ENCODE data around the gene PATJ.
"Not testable (repeated sequence)": the region's sequence is repeated elsewhere in the genome, so short reads cannot be mapped to it uniquely, and the experiment has no call there.

PATJ gene

DNA sequence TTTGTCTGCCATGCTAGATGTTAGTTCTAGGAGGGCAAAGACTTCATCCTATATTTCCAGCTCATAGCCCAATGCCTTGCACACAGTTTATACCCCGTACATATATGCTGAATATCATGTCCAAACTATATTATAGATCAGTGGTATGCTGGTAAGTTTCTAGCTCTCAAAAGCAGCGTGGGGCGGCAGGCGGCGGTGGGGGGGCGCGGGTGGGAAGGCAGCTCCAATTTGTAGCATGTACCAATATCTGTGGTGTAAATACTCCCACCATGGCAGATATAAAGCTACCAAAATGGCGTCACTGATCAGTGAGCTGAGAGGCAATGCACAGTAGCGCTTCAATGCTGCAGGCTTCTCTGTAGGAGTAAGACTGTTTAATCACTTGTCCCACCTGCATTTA is 77.1 kb downstream of the PATJ start:
- DNase-seq: no peak

DNA sequence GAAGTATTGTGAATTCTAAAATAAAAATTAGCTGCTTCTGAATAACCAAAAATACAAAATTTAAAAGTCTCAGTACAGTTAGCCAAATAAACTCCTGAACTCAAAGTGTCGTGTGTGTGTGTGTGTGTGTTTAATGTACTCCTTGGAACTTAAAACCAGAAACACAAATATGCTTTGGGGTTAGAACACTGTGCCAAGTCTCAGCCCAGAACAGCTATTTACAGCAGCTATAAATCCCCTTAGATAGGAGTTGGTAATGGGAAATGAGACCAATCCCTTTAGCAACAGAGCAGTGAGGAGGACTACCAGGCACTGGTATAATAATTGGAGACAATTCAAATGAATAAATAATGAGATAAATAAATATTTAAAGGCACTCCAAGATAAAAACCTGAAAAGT is 83.1 kb downstream of the PATJ start:
- DNase-seq: no peak

DNA sequence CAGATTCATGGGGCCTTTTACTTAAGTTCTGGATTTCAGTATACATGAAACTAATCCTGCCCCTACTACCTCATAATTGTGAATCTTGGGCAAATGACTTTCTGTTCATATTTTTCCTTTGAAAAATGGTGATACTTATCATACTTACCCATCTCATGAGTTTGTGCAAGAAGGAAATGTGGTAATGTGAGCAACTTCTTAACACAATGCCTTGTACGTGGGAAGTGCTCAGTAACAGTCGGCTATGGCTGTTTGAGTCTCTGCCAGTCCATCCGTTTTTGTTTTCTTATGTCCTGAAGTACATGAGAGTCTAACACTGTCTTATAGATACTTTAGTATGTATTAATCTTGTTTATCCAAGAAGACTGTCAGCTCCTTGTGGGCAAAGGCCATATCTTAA is 86.5 kb downstream of the PATJ start:
- DNase-seq: no peak

DNA sequence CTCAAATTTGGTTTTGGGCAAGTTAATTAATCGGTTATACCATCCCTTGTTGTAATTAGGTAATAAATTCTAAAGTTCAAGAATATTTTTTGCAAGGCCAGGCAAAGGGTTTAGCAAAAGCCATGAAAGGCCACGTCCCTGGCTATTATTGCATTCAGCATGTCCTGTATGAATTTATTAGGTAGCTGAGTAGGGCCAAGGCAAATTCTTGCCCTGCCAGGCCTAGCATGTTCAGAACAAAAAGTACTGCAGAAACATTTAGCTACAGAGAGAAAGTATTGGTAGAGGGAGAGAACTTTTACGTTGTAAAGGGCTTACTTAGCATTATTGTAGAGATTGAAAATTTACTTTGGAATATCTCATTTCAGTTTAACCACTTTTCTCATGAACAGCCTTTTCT is 94.4 kb downstream of the PATJ start:
- DNase-seq: no peak

DNA sequence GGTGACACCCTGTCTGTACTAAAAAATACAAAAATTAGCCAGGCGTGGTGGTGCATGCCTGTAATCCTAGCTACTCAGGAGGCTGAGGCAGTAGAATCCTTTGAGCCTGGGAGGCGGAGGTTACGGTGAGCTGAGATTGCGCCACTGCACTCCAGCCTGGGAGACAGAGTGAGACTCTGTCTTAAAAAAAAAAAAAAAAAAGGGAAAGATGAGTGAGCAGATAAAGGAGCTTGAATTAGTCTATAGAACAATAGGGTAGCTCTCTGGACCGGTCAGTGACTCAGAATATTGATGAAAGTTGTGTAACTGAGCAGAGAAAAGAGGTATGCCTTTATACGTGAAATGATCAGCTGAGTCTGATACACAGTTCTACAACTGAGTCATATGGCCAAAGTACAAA is 95.3 kb downstream of the PATJ start:
- DNase-seq: not testable (repeated sequence)

DNA sequence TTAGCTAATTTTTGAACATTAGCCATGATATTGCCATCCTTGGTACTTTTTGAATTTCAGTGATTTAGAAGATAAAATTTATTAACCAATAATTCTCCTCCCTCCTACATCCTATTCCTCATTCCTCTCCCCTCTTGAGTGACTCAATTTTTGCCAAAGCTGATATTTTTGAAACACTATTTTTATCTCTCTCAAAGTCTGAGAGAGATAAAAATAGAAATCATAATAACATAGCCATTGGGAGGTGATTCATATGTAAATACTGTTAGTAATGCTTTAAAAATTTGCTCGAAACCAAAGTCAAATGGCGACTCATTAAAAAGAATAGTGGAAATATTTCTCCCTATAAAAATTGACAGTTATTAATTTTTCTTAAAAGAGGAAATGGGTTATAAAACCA is 97.4 kb downstream of the PATJ start:
- no peak for DNase-seq

DNA sequence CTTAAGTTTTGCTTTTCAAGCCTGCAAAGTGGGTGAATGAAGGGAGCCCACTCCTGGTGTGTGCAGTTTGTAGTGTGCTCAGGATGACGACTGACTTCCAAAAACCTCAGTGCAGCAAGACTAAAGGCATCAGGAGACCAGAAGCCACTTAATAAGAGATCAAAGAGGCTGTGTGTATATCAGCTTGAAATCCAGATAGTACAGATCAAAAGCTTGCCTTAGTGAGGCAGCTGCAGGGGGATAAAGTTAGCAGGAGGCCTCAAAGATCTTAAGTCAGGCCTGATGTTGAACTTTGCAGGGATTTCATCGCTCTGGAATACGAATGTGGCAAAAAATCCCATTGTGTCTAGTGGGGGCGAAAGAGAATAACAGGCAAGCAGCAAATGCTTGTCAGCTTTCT is 99.8 kb downstream of the PATJ start:
- no peak for DNase-seq

DNA sequence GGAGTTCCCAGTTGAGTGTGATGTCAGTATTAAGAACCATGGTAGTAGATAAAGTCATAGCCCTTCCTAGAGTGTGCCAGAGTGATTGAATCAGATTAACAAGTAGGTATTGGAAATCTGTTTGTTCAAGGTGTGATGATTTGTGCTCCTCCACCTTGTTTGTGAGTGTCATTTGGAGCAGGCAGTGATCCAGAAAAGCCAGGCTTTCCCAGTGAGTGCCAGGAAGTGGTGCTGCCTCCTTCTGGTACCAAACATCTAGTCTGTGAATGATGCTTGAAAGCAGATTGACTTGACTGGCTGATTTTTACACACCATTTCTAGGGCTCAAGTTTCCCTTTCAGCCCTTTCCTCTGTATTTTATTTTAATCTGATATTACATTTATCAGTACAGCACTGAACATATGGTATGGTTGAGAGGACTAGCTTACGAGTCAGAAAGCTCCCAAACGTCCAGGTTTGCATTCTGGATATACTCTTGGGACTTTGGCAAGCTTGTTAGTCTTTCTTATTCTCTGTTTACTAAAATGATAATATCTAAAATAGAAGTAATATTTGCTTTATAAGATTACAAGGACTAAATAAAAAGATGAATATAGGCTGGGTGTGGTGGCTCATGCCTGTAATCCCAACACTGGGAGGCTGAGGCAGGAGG is 100.7 kb downstream of the PATJ start:
- no peak for DNase-seq

DNA sequence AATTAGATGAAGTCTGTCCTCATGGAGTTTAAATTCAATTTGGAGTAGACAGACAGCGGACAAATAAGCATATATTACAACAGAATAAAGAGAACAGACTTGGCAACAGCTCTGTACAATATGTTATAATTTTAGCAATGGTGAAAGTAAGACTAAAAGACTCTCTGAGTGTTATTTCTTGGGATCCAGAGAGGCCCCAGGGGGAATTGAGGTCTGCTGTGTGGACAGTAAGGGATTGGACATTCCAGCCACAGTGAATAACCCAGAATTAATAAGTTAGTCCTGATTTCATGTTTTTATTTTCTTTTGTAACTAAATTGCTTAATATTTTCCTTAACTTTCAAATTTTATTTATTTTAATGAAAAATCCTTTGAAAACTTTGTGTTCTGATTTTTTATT is 101.7 kb downstream of the PATJ start:
- no peak for DNase-seq

DNA sequence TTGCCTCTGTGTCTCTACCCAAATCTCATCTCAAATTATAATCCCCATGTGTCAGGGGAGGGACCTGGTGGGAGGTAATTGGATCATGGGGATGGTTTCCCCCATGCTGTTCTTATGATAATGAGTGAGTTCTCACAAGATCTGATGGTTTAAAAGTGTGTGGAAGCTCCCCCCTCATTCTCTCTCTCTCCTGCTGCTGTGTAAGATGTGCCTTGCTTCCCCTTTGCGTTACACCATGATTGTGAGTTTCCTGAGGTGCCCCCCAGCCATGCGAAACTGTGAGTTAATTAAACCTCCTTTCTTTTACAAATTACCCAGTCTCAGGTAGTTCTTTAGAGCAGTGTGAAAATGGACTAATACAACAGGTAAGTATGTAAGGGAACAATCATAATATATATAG is 102.4 kb downstream of the PATJ start:
- DNase-seq: not testable (repeated sequence)

DNA sequence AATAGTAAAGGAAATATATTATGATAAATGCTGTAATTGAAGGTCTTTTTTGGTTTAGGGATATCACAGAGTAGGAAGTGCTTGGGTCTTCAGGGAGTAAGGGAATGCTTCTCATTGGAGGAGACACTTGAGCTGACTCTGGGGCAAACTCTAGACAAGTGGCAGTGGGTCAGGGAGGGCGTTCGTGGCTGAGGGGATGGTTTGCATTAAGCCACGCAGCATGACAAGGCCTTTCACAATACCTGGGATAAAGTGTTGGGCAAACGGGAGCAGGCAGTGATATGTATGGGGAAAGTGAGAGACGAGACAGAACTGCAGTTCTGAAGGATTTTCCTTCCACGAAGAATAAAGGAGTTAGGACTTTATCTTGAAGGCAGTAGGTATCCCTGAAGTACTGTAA is 109.0 kb downstream of the PATJ start:
- DNase-seq: no peak

DNA sequence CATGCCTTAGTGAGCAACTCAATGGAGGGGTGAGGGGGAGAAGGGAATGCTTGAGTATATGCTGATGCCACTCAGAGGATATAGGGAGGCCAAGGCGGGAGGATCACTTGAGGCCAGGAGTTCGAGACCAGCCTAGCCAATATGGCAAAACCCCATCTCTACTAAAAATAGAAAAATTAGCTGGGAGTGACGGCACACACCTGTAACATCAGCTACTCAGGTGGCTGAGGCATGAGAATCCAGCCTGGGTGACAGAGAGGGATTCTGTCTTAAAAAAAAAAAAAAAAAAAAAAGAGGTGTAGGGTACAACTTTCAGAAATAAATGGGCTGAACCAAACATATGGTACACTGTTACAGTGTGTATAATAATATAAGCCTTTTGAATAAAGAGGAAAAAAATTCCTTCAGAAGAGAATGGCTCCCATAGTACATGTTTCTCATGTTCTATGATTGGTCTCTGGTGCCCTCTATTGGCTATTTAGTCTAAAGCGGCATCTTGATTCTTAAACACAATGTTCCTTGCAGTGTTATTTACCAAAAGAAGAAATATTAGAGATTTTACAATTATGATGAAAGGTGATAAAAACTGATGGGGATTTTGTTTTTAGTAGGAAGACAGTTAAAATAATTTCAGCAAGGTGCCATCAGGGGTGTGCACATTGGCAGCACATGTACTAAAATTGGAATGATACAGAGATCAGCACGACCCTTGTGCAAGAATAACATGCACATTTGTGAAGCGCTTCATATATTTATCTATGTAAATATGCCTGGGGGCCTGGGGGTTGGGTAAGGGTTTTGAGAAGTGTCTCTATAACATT is 109.8 kb downstream of the PATJ start:
- peak; percentile 30 for DNase-seq

DNA sequence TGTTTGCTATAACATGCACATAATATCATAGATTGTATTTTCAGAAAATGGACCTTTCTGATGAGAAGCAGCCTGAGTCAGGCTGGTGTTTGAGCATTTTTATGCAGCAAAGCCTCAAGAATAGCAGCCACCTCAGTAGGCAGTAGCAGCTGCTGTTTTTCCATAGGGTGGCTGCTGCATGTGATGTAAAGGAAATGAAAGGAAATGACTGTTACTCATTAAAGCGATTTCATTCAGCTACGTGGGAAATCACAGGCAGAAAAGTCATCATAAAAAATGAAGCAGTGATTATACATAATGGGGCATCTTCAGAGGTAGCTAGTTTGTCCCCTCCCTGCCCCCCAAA is 110.4 kb downstream of the PATJ start:
- DNase-seq: no peak

DNA sequence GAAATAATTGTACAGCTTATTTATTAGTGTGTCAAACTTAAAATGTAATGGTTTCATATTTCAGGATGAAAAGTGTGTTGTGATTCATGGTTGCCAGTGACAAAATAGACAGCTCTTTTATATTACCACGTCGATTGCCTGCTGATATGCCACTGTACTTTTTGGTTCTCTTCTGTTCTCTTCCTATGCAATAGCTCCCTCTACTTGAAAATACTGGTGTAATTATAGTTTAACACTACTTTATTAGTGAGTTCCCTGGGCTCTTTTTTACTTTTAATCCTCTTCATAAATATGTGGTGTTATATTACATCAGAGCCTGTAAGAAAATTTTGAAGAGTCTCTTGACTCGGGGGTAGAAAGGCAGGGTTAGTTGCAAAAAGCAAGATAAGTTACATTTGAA is 111.3 kb downstream of the PATJ start:
- no peak for DNase-seq

DNA sequence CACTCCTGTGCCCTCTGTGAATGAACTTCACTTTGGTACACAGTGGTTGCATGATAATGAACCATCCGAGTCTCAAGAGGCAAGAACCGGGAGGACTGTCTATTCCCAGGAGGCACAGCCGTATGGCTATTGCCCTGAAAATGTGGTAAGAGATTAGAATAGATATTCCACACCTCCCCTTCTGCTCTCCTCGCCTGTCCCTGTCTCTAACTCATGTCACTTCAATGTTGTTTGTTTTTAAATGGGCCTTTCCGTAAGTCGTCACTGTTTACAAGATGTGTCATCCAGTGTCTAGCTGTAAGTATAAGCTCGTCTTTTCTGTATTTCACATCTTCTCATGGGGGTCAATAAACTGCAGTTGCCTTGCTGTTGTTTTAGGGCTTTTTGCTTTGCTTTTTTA is 122.2 kb downstream of the PATJ start:
- no peak for DNase-seq

DNA sequence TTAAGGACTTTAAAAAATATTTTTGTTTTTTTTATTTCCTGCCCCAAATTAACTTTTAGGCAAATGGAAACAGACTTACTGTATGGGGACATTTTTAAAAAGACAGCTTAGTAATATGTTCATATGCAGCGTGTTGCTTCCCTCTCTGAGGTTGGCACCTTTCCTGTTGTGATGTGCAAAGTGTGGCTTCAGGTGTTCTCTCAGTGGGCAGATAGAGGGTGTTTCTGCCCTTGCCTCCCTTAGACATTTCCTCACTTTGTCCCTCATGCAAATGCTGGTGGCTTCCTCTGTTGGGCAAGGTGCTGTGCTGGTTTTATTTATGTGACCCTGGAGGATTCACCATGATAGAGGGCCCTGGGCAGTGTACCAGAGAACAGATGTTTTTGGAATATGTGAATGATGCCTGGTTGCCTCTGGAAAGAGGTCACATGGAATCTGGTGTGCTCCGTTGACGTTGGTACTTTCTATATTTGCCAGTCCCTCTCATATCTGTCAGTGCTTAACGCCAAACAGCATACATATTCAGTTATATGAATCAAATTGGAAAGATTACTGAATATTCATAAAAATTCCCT is 123.5 kb downstream of the PATJ start:
- DNase-seq: no peak

DNA sequence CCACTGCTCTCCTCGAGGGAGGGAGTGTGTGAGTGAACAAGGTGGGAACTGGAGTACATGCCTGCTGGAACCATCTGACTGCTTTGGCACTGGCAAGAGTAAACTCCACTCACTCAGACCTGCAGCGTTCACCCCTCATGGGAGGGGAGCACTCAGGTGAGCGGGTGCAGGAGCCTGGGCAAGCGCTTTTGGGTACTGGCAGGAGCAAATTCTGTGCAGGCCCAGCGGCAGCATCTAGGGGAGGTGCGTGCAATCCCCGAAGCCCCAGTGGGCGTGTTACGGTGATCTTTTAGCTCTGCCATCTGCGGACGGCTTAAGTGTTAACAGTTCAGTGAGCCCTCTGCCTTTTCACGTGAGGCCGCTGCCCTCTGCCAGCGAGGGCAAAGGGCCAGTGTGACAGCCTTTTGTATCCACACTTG is 127.4 kb downstream of the PATJ start:
- no peak for DNase-seq

DNA sequence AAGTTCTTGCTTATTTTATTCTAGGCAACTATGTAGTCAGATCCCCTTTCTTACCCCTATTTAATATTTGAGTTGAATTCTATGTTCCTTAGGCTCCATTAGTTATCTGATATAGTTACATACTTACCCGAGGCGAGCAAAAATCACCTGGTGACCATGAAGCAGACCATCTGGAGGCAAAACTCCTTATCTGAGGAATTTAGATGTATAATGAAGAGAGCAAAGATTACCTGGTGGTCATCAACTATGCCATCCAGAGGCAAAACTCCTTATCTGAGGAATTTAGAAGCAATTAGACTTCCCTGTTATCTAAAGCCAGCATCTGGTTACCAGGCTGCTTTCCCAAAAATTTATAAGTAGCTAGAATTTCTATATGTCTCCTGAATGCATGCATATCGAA is 129.9 kb downstream of the PATJ start:
- no peak for DNase-seq

DNA sequence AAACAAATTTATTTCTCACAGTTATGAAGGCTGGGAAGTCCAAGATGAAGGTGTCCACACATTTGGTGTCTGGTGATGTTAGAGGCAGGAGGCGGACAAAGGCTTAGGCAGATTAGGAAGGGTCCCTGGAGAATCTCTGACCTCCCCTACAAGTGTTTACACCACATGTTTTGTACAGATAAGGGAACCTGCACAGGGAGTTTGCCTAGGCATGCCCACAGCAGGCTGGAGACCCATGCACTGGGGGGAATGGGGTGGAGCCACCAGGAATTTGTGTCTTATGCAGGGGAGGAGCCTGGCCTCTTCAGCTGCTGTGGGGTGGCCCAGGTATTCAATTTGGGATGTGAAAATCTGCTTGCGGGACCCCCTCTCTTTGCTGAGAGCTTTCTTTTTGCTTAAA is 131.3 kb downstream of the PATJ start:
- no peak for DNase-seq

DNA sequence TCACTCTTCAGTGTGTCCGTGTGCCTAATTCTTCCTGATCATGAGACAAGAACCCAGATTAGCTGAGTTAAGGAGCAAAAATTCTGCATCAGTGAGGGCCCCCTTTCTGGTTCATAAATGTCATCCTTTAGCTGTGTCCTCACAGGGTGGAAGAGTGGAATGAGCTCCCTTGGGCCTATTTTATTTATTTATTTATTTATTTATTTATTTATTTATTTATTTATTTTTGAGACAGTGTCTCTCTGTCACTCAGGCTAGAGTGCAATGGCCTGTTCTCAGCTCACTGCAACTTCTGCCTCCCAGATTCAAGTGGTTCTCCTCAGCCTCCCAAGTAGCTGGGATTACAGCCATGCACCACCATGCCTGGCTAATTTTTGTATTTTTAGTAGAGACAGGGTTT is 131.7 kb downstream of the PATJ start:
- no peak for DNase-seq

DNA sequence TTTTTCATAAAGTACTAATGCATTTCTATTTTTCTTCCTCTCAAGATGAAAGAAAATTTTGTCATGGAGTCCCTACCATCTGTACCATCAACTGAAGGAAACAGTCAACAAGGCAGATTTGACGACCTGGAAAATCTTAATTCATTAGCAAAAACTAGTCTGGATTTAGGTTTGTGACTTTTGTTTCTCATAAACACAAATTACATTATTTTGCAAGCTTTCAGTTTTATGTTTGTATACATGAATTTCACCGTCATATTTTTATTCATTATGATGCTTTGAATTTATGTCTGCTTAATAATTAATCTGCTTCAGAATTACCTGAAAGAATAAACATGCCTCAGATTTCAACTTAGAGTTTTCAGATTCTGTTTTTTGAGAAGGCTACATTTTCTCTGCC is 132.9 kb downstream of the PATJ start:
- no peak for DNase-seq

DNA sequence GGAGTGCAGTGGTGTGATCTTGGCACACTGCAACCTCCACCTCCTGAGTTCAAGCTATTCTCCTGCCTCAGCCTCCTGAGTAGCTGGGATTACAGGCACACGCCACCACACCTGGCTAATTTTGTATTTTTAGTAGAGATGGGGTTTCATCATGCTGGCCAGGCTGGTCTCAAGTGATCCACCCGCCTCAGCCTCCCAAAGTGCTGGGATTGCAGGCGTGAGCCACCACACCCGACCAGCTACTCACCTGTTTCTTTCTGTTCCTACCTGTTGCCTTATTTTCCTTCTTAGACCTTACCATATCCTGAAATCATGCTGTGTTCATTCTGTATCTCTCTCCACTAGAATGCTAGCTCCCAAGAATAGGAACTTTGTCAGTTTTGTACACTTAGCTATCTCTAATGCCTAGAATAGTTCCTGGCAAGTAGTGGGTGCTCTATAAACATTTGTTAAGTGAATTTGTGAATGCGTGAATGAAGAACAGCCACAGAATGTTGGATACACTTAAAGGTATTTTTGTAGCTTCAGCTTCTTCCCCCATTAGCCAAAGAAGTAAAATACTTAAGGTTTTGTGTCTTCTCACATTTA is 137.7 kb downstream of the PATJ start:
- DNase-seq: not testable (repeated sequence)

DNA sequence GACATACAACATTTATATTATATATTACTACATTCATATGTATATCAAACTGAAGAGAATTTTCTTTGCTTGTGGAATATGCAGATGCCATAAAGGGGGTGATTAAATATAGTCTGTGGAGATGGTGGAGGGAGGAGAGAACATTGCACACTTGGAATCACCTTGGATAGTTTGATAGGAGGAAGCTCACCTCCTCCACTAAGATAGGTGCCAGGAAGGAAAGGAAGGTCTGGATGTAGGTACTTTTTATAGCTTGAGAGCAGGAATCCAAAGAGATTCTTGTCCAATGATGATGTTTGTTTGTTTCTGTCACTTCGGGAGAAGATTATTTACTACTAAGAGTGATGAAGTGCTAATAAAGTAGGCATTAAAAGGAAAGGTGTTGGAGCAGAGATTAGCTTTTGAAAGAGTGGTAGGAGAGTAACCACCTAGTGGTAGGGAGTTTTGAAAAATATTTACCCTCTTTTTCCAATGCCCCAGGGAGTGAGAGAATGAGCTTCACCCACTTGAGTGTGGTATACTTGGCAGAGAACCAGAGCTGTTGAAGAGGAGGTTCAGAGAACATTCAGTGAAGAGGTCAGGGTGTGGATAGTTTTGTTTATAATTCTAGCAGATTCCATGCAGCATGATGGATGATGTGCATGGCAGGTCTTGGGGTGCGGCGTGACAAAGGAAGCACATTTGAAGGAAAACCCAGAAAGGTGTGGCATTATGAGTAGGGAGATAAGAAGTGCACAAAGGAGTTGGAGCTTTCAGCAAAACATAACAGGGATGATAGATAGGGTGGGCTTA is 145.0 kb downstream of the PATJ start:
- DNase-seq: no peak
